ENCODE data around the gene DYNLT2. TPM values are rescaled to one million over a fixed set of nuclear protein-coding genes. Genes with fewer than 3 reads are reported as not detected.

Gene DYNLT2
- total and polyA plus RNA-seq, 2 of the 13 experiments (the other 11 are each of a cell fraction or from before 2014, with no cell fraction given): 2.1 to 4.3 TPM

- TF ChIP-seq CENPX (CRISPR knock-in tag; IDR thresholded peaks at IDR 0.05) (no peak), ZNF7 (CRISPR knock-in tag; IDR thresholded peaks at IDR 0.05) (no peak; the same call in 1 of the 2 replicates), ZNF580 (CRISPR knock-in tag; IDR thresholded peaks at IDR 0.05; ENCODE audit: borderline replicate concordance, low read depth) (peak; percentile 90; the same call in 1 of the 2 replicates), SNAI1 (CRISPR knock-in tag; IDR thresholded peaks at IDR 0.05; ENCODE audit: borderline replicate concordance) (peak; percentile 85), ZNF335 (CRISPR knock-in tag; IDR thresholded peaks at IDR 0.05) (peak; percentile 73; the same call in 1 of the 2 replicates), JUND (CRISPR knock-in tag; IDR thresholded peaks at IDR 0.05) (peak; percentile 85), NCOA1 (CRISPR knock-in tag; IDR thresholded peaks at IDR 0.05) (peak; percentile 94), ZNF784 (CRISPR knock-in tag; IDR thresholded peaks at IDR 0.05; ENCODE audit: borderline replicate concordance) (peak; percentile 94; the same call in 1 of the 2 replicates), ZNF577 (CRISPR knock-in tag; IDR thresholded peaks at IDR 0.05; ENCODE audit: borderline replicate concordance, low read depth) (no peak; the same call in 1 of the 2 replicates), ZNF737 (CRISPR knock-in tag; IDR thresholded peaks at IDR 0.05; ENCODE audit: borderline replicate concordance) (0 out of 2 replicates have a peak, but pooled peaks have one; percentile 76), NPAS2 (CRISPR knock-in tag; IDR thresholded peaks at IDR 0.05; ENCODE audit: borderline replicate concordance) (no peak), ATM (IDR thresholded peaks at IDR 0.05; ENCODE audit: borderline replicate concordance) (no peak), FOXA1 (IDR thresholded peaks at IDR 0.05) (no peak), FOXA1 (CRISPR knock-in tag; IDR thresholded peaks at IDR 0.05) (peak; percentile 37; the same call in 1 of the 2 replicates), ZZZ3 (CRISPR knock-in tag; IDR thresholded peaks at IDR 0.05; ENCODE audit: borderline replicate concordance) (peak; percentile 83; the same call in 1 of the 2 replicates), ZNF780A (CRISPR knock-in tag; IDR thresholded peaks at IDR 0.05) (peak; percentile 18; the same call in 1 of the 2 replicates), NCOA2 (CRISPR knock-in tag; IDR thresholded peaks at IDR 0.05) (peak; percentile 66)
- TF ChIP-seq, protein P1, sequence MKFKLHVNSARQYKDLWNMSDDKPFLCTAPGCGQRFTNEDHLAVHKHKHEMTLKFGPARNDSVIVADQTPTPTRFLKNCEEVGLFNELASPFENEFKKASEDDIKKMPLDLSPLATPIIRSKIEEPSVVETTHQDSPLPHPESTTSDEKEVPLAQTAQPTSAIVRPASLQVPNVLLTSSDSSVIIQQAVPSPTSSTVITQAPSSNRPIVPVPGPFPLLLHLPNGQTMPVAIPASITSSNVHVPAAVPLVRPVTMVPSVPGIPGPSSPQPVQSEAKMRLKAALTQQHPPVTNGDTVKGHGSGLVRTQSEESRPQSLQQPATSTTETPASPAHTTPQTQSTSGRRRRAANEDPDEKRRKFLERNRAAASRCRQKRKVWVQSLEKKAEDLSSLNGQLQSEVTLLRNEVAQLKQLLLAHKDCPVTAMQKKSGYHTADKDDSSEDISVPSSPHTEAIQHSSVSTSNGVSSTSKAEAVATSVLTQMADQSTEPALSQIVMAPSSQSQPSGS (CRISPR knock-in tag; IDR thresholded peaks at IDR 0.05): peak; percentile 86
- TF ChIP-seq, protein P2, sequence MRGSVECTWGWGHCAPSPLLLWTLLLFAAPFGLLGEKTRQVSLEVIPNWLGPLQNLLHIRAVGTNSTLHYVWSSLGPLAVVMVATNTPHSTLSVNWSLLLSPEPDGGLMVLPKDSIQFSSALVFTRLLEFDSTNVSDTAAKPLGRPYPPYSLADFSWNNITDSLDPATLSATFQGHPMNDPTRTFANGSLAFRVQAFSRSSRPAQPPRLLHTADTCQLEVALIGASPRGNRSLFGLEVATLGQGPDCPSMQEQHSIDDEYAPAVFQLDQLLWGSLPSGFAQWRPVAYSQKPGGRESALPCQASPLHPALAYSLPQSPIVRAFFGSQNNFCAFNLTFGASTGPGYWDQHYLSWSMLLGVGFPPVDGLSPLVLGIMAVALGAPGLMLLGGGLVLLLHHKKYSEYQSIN (CRISPR knock-in tag; IDR thresholded peaks at IDR 0.05; ENCODE audit: borderline replicate concordance): peak; percentile 94; the same call in 1 of the 2 replicates
- TF ChIP-seq, protein P3, sequence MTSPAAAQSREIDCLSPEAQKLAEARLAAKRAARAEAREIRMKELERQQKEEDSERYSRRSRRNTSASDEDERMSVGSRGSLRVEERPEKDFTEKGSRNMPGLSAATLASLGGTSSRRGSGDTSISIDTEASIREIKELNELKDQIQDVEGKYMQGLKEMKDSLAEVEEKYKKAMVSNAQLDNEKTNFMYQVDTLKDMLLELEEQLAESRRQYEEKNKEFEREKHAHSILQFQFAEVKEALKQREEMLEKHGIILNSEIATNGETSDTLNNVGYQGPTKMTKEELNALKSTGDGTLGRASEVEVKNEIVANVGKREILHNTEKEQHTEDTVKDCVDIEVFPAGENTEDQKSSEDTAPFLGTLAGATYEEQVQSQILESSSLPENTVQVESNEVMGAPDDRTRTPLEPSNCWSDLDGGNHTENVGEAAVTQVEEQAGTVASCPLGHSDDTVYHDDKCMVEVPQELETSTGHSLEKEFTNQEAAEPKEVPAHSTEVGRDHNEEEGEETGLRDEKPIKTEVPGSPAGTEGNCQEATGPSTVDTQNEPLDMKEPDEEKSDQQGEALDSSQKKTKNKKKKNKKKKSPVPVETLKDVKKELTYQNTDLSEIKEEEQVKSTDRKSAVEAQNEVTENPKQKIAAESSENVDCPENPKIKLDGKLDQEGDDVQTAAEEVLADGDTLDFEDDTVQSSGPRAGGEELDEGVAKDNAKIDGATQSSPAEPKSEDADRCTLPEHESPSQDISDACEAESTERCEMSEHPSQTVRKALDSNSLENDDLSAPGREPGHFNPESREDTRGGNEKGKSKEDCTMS (CRISPR knock-in tag; conservative IDR thresholded peaks at IDR 0.05): 0 out of 2 replicates have a peak, but pooled peaks have one; percentile 83
These were observed at the start of gene DYNLT2, which contains the start of gene ERMARD (continued) for GRCh38 chr6:169751242-169752073.

All from HepG2 (cell line).